ENCODE measurements around the gene GLTP. TPM values are rescaled to one million over a fixed set of nuclear protein-coding genes. Genes with fewer than 3 reads are reported as not detected.

The GLTP gene
- total and polyA plus RNA-seq, 2 of the 4 experiments (the other 2 are of a cell fraction): 34.4 to 58.4 TPM

- POLR2A ChIA-PET (ENCODE audit: unreplicated experiment): no interaction called here
- no peak for TF ChIP-seq RFX5 (IDR thresholded peaks at IDR 0.05; ENCODE audit: low read depth, low read length)
- no peak for TF ChIP-seq NFE2L2 (IDR thresholded peaks at IDR 0.05; ENCODE audit: low read depth, low read length)
- TF ChIP-seq CEBPB (IDR thresholded peaks at IDR 0.05; ENCODE audit: low read depth, low read length): no peak
- TF ChIP-seq MAZ (IDR thresholded peaks at IDR 0.05; ENCODE audit: borderline replicate concordance, low read depth, low read length): no peak
- TF ChIP-seq RAD21 (IDR thresholded peaks at IDR 0.05; ENCODE audit: low read length): no peak
- no peak for TF ChIP-seq POLR2A (IDR thresholded peaks at IDR 0.05; ENCODE audit: low read depth, low read length)
- TF ChIP-seq CTCF (conservative IDR thresholded peaks at IDR 0.05; ENCODE audit: low read depth, low read length): no peak
- no peak for TF ChIP-seq MXI1 (IDR thresholded peaks at IDR 0.05; ENCODE audit: borderline replicate concordance, low read depth, low read length)
- no peak for TF ChIP-seq RCOR1 (IDR thresholded peaks at IDR 0.05; ENCODE audit: insufficient replicate concordance, low read length)
- TF ChIP-seq FOS (IDR thresholded peaks at IDR 0.05; ENCODE audit: low read depth, low read length): no peak
- TF ChIP-seq MAFK (IDR thresholded peaks at IDR 0.05; ENCODE audit: low read depth, low read length): no peak
- no peak for TF ChIP-seq ELK1 (IDR thresholded peaks at IDR 0.05; ENCODE audit: borderline replicate concordance, low read depth, low read length)
- no peak for TF ChIP-seq BHLHE40 (IDR thresholded peaks at IDR 0.05; ENCODE audit: low read depth, low read length)
- TF ChIP-seq USF2 (IDR thresholded peaks at IDR 0.05; ENCODE audit: low read depth, low read length): no peak
- TF ChIP-seq CHD1 (IDR thresholded peaks at IDR 0.05; ENCODE audit: low read depth, low read length): no peak
- TF ChIP-seq SMC3 (IDR thresholded peaks at IDR 0.05; ENCODE audit: low read depth, low read length): no peak
- Histone ChIP-seq H3K4me1 (ENCODE audit: control insufficient read depth, insufficient read depth, low read length) (peaks cover 3% of the 10 kb centered on the region), H3K27ac (ENCODE audit: insufficient read depth, low read length) (no peak overlapping the region), H3K79me1 (ENCODE audit: low read depth in 1 of 2, low read length in 2 of 2) (peaks cover 4 to 24% of the 10 kb centered on the region in 2 experiments; a peak in 3 of 4 replicates), H4K5ac (ENCODE audit: low read depth, low read length) (no peak overlapping the region), H2AK5ac (ENCODE audit: low read depth, low read length) (no peak overlapping the region), H3K14ac (replicated peaks; ENCODE audit: low read depth, low read length) (no peak overlapping the region), H3K4me2 (ENCODE audit: low read depth, low read length) (no peak overlapping the region), H2BK120ac (ENCODE audit: low read depth, low read length) (no peak overlapping the region), H3K27me3 (ENCODE audit: control insufficient read depth, insufficient read depth, low read length) (no peaks in the 10 kb centered on the region), H3K36me3 (ENCODE audit: control insufficient read depth, insufficient read depth, low read length) (peaks cover 31% of the 10 kb centered on the region), H3K9me3 (ENCODE audit: control insufficient read depth, insufficient read depth, low read length) (no peaks in the 10 kb centered on the region), H4K8ac (ENCODE audit: low read depth in 2 of 2, low read length in 2 of 2) (no peak overlapping the region), H2AK9ac (replicated peaks; ENCODE audit: low read depth, low read length, poor library complexity) (no peak overlapping the region), H2BK15ac (ENCODE audit: low read depth, low read length) (no peak overlapping the region), H3K9ac (ENCODE audit: low read depth, low read length) (no peak overlapping the region), H4K91ac (ENCODE audit: insufficient read depth, low read depth, low read length) (no peak overlapping the region), H3K4ac (ENCODE audit: low read depth, low read length) (no peak overlapping the region), H3K56ac (ENCODE audit: extremely low read depth, insufficient read depth, low read length) (no peak overlapping the region), H3K18ac (ENCODE audit: low read depth, low read length) (no peak overlapping the region), H2BK5ac (ENCODE audit: low read depth, low read length, poor library complexity, severe bottlenecking) (no peak overlapping the region), H2BK20ac (ENCODE audit: low read depth, low read length) (no peak overlapping the region), H2AFZ (replicated peaks; ENCODE audit: low read length, poor library complexity) (no peak overlapping the region), H4K20me1 (ENCODE audit: insufficient read depth, low read length) (peaks cover 20% of the 10 kb centered on the region; the same call in 1 of the 2 replicates), H3K4me3 (ENCODE audit: insufficient read depth, low read depth, low read length) (no peak overlapping the region), H3K23ac (ENCODE audit: low read depth, low read length) (no peak overlapping the region), H3K9me1 (ENCODE audit: insufficient read depth, low read length) (peaks cover 6% of the 10 kb centered on the region)
- in situ Hi-C loops (cut with MboI; ENCODE audit: low sequenced_read_pairs) (no loop called here), dilution Hi-C loops (cut with HindIII; ENCODE audit: low sequenced_read_pairs, unreplicated experiment) (no loop called here), intact Hi-C loops (cut with micrococcal nuclease) (no loop called here)
- DNase-seq (no peak), ATAC-seq (ENCODE audit: low read depth) (no peak)
- BruUV-seq (replicated peaks): no TSS peak
- WGBS, 2 experiments (ENCODE audit: extremely low coverage in 2 of 2, insufficient read length in 1 of 2): 100% methylated on average over 1 of the region's 6 CpGs; no CpG with 5 or more reads in 1 of the 2 experiments
- CTCF ChIA-PET: interaction anchor here (0.6 kb wide), 1 partner anchor 212 kb away, joined by 5 read pairs; no protein-coding TSS in a partner anchor
These were observed 22.6 kb downstream of the GLTP start for GRCh38 chr12:109857715-109858114.
